Neutrophil (primary cell): Measurements from ENCODE around the gene IP6K1.

Experiments
- H3K27ac ChIP-seq: fragments of 200-600 bp; sonication (generic); 2 replicates; pipeline ENCODE4 v1.5.1; 2016; ENCODE audit warnings: mild to moderate bottlenecking, moderate library complexity
- H3K27me3 ChIP-seq: fragments of 200-600 bp; sonication (generic); 2 replicates; pipeline ENCODE4 v1.6.0; 2016; ENCODE audit warnings: mild to moderate bottlenecking
- H3K36me3 ChIP-seq: fragments of 200-600 bp; sonication (generic); 2 replicates; pipeline ENCODE4 v1.5.1; 2017
- H3K4me1 ChIP-seq, 2 experiments: fragments of 200-600 bp in 1 of 2; sonication (generic) in 1 of 2; 1 replicate in 1 of 2; 2 replicates in 1 of 2; pipeline versions ENCODE4 v1.5.1 to v1.6.1; 2013 to 2016; ENCODE audit warnings: low read depth in 1 of 2, low read length in 1 of 2, mild to moderate bottlenecking in 1 of 2, moderate library complexity in 1 of 2; ENCODE audit not compliant: control insufficient read depth in 1 of 2, insufficient read depth in 1 of 2
- H3K4me3 ChIP-seq, 2 experiments: fragments of 200-600 bp in 1 of 2; sonication (generic) in 1 of 2; 1 replicate in 1 of 2; 2 replicates in 1 of 2; pipeline ENCODE4 v1.5.1; 2013 to 2016; ENCODE audit warnings: low read depth in 1 of 2, low read length in 1 of 2, mild to moderate bottlenecking in 1 of 2, moderate library complexity in 1 of 2
- H3K9me3 ChIP-seq: fragments of 200-600 bp; sonication (generic); 2 replicates; pipeline ENCODE4 v1.5.1; 2016
- CTCF ChIP-seq: fragments of 200-600 bp; sonication (generic); IDR thresholded peaks from 2 replicates; pipeline ENCODE4 v1.5.1; 2016; ENCODE audit warnings: antibody characterized with exemption

The IP6K1 gene

GRCh38 chr3:49683162-49683561 is 103.2 kb downstream of the IP6K1 start:
- Histone ChIP-seq H3K9me3 (no peaks in the 10 kb centered on the region), H3K4me1 (peaks cover 0 to 10% of the 10 kb centered on the region in 2 experiments), H3K27ac (no peak overlapping the region), H3K27me3 (peaks cover 37% of the 10 kb centered on the region), H3K4me3 (no peak overlapping the region), H3K36me3 (peaks cover 70% of the 10 kb centered on the region)
- TF ChIP-seq CTCF, result no peak

- H3K27ac ChIP-seq, result no peak overlapping the region
- no peaks in the 10 kb centered on the region for H3K9me3 ChIP-seq
- peaks cover 20% of the 10 kb centered on the region for H3K27me3 ChIP-seq
- no peak for TF ChIP-seq CTCF
- no peak overlapping the region for H3K4me3 ChIP-seq
- peaks cover 0 to 4% of the 10 kb centered on the region in 2 experiments for H3K4me1 ChIP-seq
- H3K36me3 ChIP-seq, result peaks cover 86% of the 10 kb centered on the region
Measured at GRCh38 chr3:49681543-49681942, 104.8 kb downstream of the IP6K1 start.

GRCh38 chr3:49681232-49681522 is 105.2 kb downstream of the IP6K1 start:
- TF ChIP-seq CTCF, result no peak
- H3K36me3 ChIP-seq, result peaks cover 90% of the 10 kb centered on the region
- no peak overlapping the region for H3K4me3 ChIP-seq
- H3K9me3 ChIP-seq, result no peaks in the 10 kb centered on the region
- H3K27ac ChIP-seq, result no peak overlapping the region
- peaks cover 17% of the 10 kb centered on the region for H3K27me3 ChIP-seq
- peaks cover 0 to under 1% of the 10 kb centered on the region in 2 experiments for H3K4me1 ChIP-seq

GRCh38 chr3:49680493-49681231 is 105.7 kb downstream of the IP6K1 start:
- H3K27ac ChIP-seq, result no peak overlapping the region
- H3K4me1 ChIP-seq, result no peaks in the 10 kb centered on the region
- no peaks in the 10 kb centered on the region for H3K9me3 ChIP-seq
- H3K27me3 ChIP-seq, result peaks cover 12% of the 10 kb centered on the region
- TF ChIP-seq CTCF, result no peak
- no peak overlapping the region for H3K4me3 ChIP-seq
- peaks cover 95% of the 10 kb centered on the region for H3K36me3 ChIP-seq

GRCh38 chr3:49675912-49676311 is 110.4 kb downstream of the IP6K1 start:
- no peaks in the 10 kb centered on the region for H3K27me3 ChIP-seq
- H3K9me3 ChIP-seq, result no peaks in the 10 kb centered on the region
- H3K4me1 ChIP-seq, result peaks cover 19 to 20% of the 10 kb centered on the region in 2 experiments
- no peak for TF ChIP-seq CTCF
- no peak overlapping the region for H3K27ac ChIP-seq
- H3K4me3 ChIP-seq, result no peak overlapping the region
- peaks cover 53% of the 10 kb centered on the region for H3K36me3 ChIP-seq
